Ovary (tissue), 9 donors: ENCODE data around the gene NEUROG3. TPM values are rescaled to one million over a fixed set of nuclear protein-coding genes. Genes with fewer than 3 reads are reported as not detected.
"Not testable (repeated sequence)": the region's sequence is repeated elsewhere in the genome, so short reads cannot be mapped to it uniquely, and the experiment has no call there.

Source experiments
- DNase-seq, 5 donors: peaks; one replicate each; pipeline ENCODE4 v3.0.0-alpha.2; 2019 to 2020
- H3K27ac ChIP-seq, 2 donors: fragments of 200-600 bp; one replicate each; pipeline versions ENCODE4 v1.5.1 to v1.8.0; 2019 to 2022
- H3K27me3 ChIP-seq: fragments of 200-600 bp; one replicate; pipeline ENCODE4 v1.8.0; 2022
- H3K36me3 ChIP-seq: fragments of 200-600 bp; sonication (generic); one replicate; pipeline ENCODE4 v1.5.1; 2019
- H3K4me1 ChIP-seq: one replicate; pipeline ENCODE4 v1.8.1; 2013; ENCODE audit warnings: mild to moderate bottlenecking, moderate library complexity; ENCODE audit not compliant: insufficient read depth
- H3K4me3 ChIP-seq: fragments of 200-600 bp; sonication (generic); one replicate; pipeline ENCODE4 v1.5.1; 2017
- H3K9me3 ChIP-seq, 2 donors: fragments of 200-600 bp in 1 of 2; sonication (generic) in 1 of 2; one replicate each; pipeline versions ENCODE4 v1.5.1 to v1.8.1; 2013 to 2019; ENCODE audit warnings: mild to moderate bottlenecking in 1 of 2, moderate library complexity in 1 of 2
- CTCF ChIP-seq, 3 donors: fragments of 450-650 bp in 2 of 3; fragments of 200-600 bp in 1 of 3; IDR thresholded peaks; one replicate each; pipeline versions ENCODE4 v1.5.1 to v1.8.0; 2016 to 2022; ENCODE audit warnings: antibody characterized with exemption in 3 of 3, mild to moderate bottlenecking in 1 of 3
- EP300 ChIP-seq: sonication (generic); formaldehyde crosslinking; IDR thresholded peaks from one replicate; pipeline ENCODE4 v1.6.1; 2017; ENCODE audit warnings: antibody characterized with exemption
- POLR2A ChIP-seq: fragments of 450-650 bp; IDR thresholded peaks from one replicate; pipeline ENCODE4 v1.6.1; 2017; ENCODE audit warnings: antibody characterized with exemption, mild to moderate bottlenecking, moderate library complexity
- WGBS, 3 donors: extraction: QIAGEN DNeasy Blood & Tissue Kit in 1 of 3; methylation state at CpG; one replicate each; pipeline versions ENCODE4 v1.1.5 to v1.1.7; 2013 to 2017; 5-methylcytosine and 5-hydroxymethylcytosine counted together
- intact Hi-C, 4 donors: fragments of 100-400 bp; cut with DNase I; formaldehyde crosslinking; loops; one replicate each; pipeline versions ENCODE4 v1.11.0 to v1.15.1; 2022 to 2023
- polyA plus RNA-seq, 2 donors: library from polyadenylated mRNA; stranded (reverse); fragments of 200-250 nt in 1 of 2; fragments of 350-450 nt in 1 of 2; fragmentation: Illumina TruSeq in 1 of 2; extraction: RNeasy Lipid Tissue Mini Kit (QIAGEN cat#74804) in 1 of 2; gene quantifications; one replicate each; pipeline ENCODE4 v1.2.3, GENCODE V29; 2013 to 2014
- total RNA-seq, 7 donors: library from RNA; depleted of rRNA in 2 of 7; stranded (reverse); fragments of >200 nt in 2 of 7; fragmentation: NEBNext Ultra II Directional in 3 of 7; extraction: Animal tissue kit (Norgen Biotek cat#: 25700) in 3 of 7; gene quantifications; one replicate each; pipeline versions ENCODE4 v1.1.0 to v1.2.4, GENCODE V29; 2016 to 2023
- donor health status: DM: no; HTN: no; CAD: no; lungs with moderate emphysema.
- donor health status: DM: no; HTN: no; CAD: no.
- donor health status: Bipolar disorder and iron deficiency.
- donor health status: DM: yes; HTN: yes; CAD: no.
- donor health status: DM: no; HTN: no; CAD: no.
- donor health status: DM: yes; HTN: yes; CAD: no.

NEUROG3 gene
- total and polyA plus RNA-seq, 9 donors, result not detected

GRCh38 chr10:69538461-69538860, 34.8 kb downstream of the NEUROG3 start:
- TF ChIP-seq EP300 (no peak), POLR2A (no peak), CTCF (IDR thresholded peaks at IDR 0.05) (no peak)
- H3K9me3 ChIP-seq, result no peaks in the 10 kb centered on the region
- H3K27ac ChIP-seq, result no peak overlapping the region
- H3K4me1 ChIP-seq, result no peaks in the 10 kb centered on the region
- no peaks in the 10 kb centered on the region for H3K27me3 ChIP-seq
- 67 to 82% (median 76%) methylated on average over 3 of the region's 3 CpGs for WGBS, 3 donors
- intact Hi-C loops, result no loop called here
- no peak for DNase-seq
- H3K36me3 ChIP-seq, result no peaks in the 10 kb centered on the region
- H3K4me3 ChIP-seq, result no peak overlapping the region

GRCh38 chr10:69537449-69537848, 35.8 kb downstream of the NEUROG3 start:
- 86 to 91% (median 91%) methylated on average over 6 of the region's 6 CpGs for WGBS, 3 donors
- Histone ChIP-seq H3K9me3 (no peaks in the 10 kb centered on the region), H3K36me3 (no peaks in the 10 kb centered on the region), H3K27me3 (no peaks in the 10 kb centered on the region), H3K27ac (no peak overlapping the region), H3K4me3 (no peak overlapping the region), H3K4me1 (no peaks in the 10 kb centered on the region)
- intact Hi-C loops, result no loop called here
- TF ChIP-seq CTCF (IDR thresholded peaks at IDR 0.05) (no peak), POLR2A (no peak), EP300 (no peak)
- no peak for DNase-seq

- DNase-seq, H3K4me3 ChIP-seq, intact Hi-C loops, H3K27ac ChIP-seq, H3K27me3 ChIP-seq, H3K4me1 ChIP-seq, H3K36me3 ChIP-seq, H3K9me3 ChIP-seq: not testable (repeated sequence)
- WGBS, 3 donors, result 90 to 96% (median 95%) methylated on average over 11 of the region's 11 CpGs
Measured at GRCh38 chr10:69536521-69536920, 36.7 kb downstream of the NEUROG3 start.

- WGBS, 3 donors, result 60 to 68% (median 63%) methylated on average over 3 of the region's 3 CpGs
- H3K27me3 ChIP-seq, result no peaks in the 10 kb centered on the region
- H3K4me1 ChIP-seq, result no peaks in the 10 kb centered on the region
- H3K27ac ChIP-seq, result no peak overlapping the region
- H3K4me3 ChIP-seq, result no peak overlapping the region
- TF ChIP-seq CTCF (IDR thresholded peaks at IDR 0.05), result no peak
- no peak for TF ChIP-seq POLR2A
- no peak for TF ChIP-seq EP300
- H3K36me3 ChIP-seq, result no peaks in the 10 kb centered on the region
- intact Hi-C loops, result no loop called here
- no peak for DNase-seq
- H3K9me3 ChIP-seq, result no peaks in the 10 kb centered on the region
Measured at GRCh38 chr10:69533658-69534057, 39.6 kb downstream of the NEUROG3 start.

GRCh38 chr10:69527961-69528360, 45.3 kb downstream of the NEUROG3 start:
- H3K36me3 ChIP-seq, result no peaks in the 10 kb centered on the region
- no peak for DNase-seq
- no peaks in the 10 kb centered on the region for H3K4me1 ChIP-seq
- intact Hi-C loops, result no loop called here
- WGBS, 3 donors, result 92 to 95% (median 95%) methylated on average over 7 to 11 of the region's 11 CpGs
- H3K9me3 ChIP-seq, result peaks cover 0 to 3% of the 10 kb centered on the region in 2 donors
- TF ChIP-seq CTCF (IDR thresholded peaks at IDR 0.05) (no peak), EP300 (no peak), POLR2A (no peak)
- H3K27ac ChIP-seq, result no peak overlapping the region
- H3K27me3 ChIP-seq, result no peaks in the 10 kb centered on the region
- no peak overlapping the region for H3K4me3 ChIP-seq

Other genes with a start within 250 kb of the NEUROG3 start
- gene TACR2, start 156.5 kb downstream of the NEUROG3 start, total RNA-seq, result 1 to 10 TPM; 1.0 to 6.2 (median 2.2) TPM
- 1 to 10 TPM; 1.4 to 2.5 TPM for gene TACR2, start 156.5 kb downstream of the NEUROG3 start, polyA plus RNA-seq
- 10 to 100 TPM in 3 of 7 donors, 1 to 10 TPM in 4; 2.8 to 13.7 (median 5.6) TPM for gene TSPAN15, start 122.0 kb downstream of the NEUROG3 start, total RNA-seq
- 10 to 100 TPM in 1 of 2 donors, 1 to 10 TPM in 1; 5.1 to 13.7 TPM for gene TSPAN15, start 122.0 kb downstream of the NEUROG3 start, polyA plus RNA-seq
- 1 to 10 TPM; 1.4 to 3.1 (median 2.0) TPM for gene FAM241B, start 56.8 kb upstream of the NEUROG3 start, total RNA-seq
- 1 to 10 TPM; 1.2 to 3.0 TPM for gene FAM241B, start 56.8 kb upstream of the NEUROG3 start, polyA plus RNA-seq
- gene COL13A1, start 228.5 kb upstream of the NEUROG3 start, total RNA-seq, result 1 to 10 TPM in 3 of 7 donors, under 1 TPM in 4; 0.48 to 3.1 (median 0.87) TPM
- 1 to 10 TPM; 1.2 to 1.3 TPM for gene COL13A1, start 228.5 kb upstream of the NEUROG3 start, polyA plus RNA-seq